HTR-8/SVneo (cell line): ENCODE data around the gene NSUN3.
"Not testable (repeated sequence)": the region's sequence is repeated elsewhere in the genome, so short reads cannot be mapped to it uniquely, and the experiment has no call there.

Experiments
- DNase-seq: peaks from one replicate; pipeline ENCODE4 v3.0.0; 2011; ENCODE audit warnings: low spot score, mixed read lengths; ENCODE audit not compliant: insufficient read length
- FAIRE-seq: peaks from 2 replicates; lab custom pipeline; 2011; peaks lifted over from hg19 to GRCh38; lab: Jason Lieb, UNC

The NSUN3 gene

DNA sequence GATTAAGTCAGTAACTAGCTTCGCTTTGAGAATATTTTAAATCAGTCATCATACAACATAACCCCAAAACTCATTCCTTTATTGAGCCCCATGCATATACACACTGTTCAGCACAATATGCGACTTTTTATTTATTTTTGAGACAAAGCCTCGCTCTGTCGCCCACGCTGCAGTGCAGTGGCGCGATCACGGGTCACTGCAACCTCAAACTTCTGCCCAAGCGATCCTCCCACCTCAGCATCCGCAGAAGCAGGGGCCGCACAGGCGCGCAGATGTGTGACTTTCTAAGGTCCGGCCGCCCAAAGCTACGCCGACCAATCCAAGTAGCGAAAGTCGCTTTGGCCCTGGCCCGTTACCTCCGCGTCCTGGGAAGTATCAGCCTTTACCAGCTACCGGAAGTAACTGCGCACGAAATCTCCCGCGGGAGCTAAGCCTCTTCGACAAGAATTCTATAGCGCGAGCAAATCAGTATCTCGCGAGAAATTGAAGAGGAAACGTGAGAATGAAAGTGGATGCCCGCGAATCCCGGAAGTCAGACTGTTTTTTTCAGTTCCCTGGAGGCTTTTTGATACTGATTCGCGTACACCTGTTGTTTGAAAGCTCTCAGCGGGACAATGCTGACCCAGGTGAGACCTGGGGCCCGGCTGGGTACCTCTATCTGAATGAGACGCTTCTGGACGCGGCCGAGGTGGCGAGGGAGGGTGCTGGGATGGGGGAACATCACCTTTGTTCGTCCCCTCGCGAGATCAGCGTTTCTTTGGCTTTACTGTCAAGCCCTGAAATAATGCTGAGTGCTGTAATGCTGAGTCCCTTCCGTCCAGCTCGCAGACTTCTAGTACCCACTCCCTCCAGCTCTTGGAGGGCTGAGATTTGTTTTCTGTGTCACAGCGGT, at the start of gene NSUN3, which contains the start of gene DHFR2:
Gene NSUN3 (plus strand): TSS at position 549 of the 892 bp plus-strand sequence. CDS start 66 bp downstream, at position 615.
Gene DHFR2 (minus strand): TSS at position 404 of the 892 bp plus-strand sequence. CDS start 1,405 bp downstream, outside the sequence.
- FAIRE-seq = peak; percentile 69
- DNase-seq = peak; percentile 84

DNA sequence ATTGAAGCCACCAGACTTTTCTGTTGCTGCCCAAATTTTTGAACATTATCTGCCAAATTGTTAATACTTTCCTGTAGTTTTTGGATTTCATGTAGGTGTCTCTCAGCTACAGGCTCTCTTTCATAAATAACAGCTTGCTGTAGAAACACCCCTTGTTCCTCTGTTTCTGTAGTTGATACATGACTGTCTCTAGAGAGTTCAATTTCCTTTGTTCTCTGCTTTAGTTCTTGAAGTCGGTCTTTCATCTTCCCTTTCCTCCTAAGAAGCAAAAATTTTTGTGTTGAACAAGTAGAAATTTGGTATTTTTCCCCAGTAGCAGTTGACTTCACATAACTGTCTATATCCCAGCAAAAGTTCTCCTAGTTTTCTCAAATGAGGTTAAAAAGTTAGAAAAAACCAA, 47.8 kb upstream of the NSUN3 start:
- no peak for DNase-seq
- FAIRE-seq = no peak

DNA sequence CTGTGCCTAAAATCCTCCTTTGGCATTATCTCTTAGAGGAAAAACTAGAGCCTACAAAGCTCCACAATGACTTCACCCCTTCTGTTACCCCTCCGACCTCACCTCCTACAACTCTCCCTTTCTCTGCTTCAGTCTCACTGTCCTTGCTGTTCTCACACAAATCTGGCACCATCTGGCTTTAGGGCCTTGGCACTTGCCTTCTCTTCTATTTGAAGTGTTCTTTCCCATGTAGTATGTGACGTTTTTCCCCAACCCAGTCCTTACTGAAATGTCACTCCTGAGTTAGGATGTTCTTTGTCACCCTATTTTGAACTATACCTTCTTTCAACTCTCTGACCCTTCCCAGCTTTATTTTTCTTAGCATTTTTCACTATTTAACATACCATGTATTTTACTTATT, 43.2 kb upstream of the NSUN3 start:
- no peak for FAIRE-seq
- no peak for DNase-seq

DNA sequence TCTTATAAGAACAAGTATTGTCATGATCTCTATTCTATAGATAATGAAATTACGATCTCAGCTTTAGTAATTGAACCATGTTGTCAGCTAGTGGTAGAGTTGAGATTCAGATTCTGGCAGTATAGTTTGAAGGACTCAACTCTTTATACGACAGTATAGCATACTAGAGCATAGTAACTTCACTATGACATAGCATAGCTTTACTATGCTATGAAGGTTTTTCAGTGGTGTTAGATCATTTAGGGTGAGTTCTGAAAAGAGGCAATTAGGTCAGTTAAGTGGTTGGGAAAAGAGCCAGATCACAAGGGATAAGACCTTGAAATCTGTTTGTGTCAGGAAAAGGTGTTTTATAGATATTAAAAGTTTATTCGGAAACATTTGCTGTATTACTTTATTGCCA, 42.6 kb upstream of the NSUN3 start:
- DNase-seq (no peak), FAIRE-seq (no peak)

DNA sequence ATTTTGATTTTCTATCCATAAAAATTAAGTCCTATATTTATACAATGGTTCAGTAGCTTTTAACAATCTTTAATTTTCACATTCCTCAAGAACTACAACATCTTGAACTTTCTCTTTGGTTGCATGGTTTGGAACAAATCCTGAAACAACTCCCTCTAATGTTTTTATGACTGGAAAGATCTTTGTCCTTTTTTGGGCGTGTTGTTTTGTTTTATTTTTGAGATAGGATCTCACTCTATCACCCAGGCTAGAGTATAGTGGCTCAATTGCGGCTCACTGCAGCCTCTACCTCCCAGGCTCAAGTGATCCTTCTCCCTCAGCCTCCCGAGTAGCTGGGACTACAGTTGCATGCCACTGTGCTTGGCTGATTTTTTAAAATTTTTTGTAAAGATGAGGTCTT, 38.5 kb upstream of the NSUN3 start:
- DNase-seq (no peak), FAIRE-seq (no peak)

DNA sequence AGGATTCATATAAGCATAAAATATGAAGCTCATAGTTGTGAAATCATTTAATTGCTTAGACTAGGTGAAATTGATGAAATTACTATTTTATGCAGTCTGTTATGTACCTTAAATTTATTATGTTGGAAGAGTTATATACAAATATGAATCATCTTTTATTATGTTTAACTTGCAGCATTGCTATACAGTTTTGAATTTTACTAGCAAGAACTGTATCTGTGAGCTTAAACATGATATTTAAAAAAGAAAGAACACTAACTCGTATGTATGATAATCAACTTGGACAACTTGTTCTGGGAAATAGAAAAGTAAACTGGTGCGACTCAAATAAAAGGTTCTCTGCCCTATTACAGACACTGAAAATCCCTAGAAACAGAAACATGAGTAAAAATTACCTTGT, 36.2 kb upstream of the NSUN3 start:
- FAIRE-seq = no peak
- no peak for DNase-seq

DNA sequence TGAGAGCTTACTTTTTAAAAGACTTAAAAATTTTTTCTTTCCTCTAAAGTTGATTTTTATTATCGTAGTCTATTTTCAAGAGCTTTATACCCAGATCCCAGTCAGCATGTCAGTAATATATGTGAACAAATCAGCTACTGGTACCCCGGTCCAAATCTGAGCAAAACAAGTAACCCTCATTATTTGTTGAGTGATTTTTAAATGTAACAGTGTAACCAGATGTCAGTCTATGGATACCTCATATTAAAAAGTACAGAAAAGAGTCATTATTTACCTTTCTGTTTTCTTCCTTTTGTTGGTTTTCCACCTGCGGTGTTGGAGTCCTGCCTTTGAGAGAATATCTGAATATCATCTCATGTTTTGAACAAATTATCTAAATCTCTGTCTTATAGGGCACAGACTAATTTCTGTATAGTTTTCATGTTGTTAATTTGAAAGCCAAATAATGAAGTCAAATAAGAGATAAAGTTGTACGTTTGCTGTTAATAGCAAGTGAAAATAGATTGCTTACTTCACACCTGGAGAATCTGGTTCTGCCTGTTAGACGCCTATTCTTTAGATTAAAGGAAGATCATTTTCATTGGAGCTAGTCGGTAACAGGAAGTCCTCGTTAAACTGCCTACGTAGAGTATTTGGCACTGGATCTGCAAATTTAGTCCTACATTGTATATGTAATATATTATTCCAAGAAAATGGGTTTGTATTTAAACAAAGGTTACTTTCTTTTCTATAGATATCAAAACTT, 34.6 kb upstream of the NSUN3 start, which contains the start of gene STX19:
Gene STX19 (minus strand): TSS at position 505 of the 745 bp plus-strand sequence. CDS start 13,328 bp downstream, outside the sequence.
- no peak for FAIRE-seq
- DNase-seq = no peak

DNA sequence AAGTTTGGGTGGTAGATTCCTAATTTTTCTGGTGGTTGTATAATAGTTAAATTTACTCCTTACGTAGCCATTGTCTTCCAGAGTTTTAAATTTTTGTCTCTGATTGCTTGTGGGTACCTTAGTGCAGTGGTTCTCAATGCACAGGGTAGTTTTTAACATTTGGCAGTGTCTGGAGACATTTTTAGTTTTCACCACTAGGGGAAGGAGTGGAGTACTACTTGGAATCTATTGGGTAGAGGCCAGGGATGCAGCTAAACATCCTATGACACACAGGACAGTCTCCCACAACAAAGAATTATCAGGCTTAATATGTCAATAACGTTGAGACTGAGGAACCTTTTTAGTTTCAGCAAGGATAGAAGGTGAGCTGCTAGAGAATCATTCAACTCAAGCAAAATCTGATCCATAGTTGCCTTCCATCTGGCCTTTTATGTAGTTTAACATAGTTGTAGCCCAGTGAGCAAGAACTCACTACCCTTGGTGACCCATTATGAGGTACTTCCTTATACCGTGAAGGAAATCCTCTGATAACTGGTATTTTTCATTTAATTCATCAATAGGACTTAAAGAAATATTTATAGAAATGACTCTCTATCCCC, 25.9 kb upstream of the NSUN3 start:
- FAIRE-seq (peak; percentile 20), DNase-seq (peak; percentile 18)

DNA sequence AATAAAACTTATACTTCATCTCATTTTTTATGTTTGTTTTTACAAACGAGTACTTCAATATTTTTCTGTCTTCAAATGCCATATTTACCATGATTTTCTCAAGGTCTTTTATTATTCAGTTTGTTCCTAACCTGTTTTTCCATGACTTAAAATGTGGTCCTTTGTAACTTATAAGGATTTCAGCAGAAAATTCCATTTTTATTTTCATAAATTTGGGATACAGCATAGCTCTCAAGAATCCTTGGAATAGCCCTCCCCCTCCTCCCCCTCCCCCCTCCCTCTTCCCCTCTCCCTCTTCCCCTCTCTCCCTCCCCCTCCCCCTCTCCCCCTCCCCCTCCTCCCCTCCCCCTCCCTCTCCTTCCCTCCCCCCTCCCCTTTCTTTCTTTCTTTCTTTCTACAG, 19.6 kb upstream of the NSUN3 start:
- FAIRE-seq (no peak), DNase-seq (no peak)

DNA sequence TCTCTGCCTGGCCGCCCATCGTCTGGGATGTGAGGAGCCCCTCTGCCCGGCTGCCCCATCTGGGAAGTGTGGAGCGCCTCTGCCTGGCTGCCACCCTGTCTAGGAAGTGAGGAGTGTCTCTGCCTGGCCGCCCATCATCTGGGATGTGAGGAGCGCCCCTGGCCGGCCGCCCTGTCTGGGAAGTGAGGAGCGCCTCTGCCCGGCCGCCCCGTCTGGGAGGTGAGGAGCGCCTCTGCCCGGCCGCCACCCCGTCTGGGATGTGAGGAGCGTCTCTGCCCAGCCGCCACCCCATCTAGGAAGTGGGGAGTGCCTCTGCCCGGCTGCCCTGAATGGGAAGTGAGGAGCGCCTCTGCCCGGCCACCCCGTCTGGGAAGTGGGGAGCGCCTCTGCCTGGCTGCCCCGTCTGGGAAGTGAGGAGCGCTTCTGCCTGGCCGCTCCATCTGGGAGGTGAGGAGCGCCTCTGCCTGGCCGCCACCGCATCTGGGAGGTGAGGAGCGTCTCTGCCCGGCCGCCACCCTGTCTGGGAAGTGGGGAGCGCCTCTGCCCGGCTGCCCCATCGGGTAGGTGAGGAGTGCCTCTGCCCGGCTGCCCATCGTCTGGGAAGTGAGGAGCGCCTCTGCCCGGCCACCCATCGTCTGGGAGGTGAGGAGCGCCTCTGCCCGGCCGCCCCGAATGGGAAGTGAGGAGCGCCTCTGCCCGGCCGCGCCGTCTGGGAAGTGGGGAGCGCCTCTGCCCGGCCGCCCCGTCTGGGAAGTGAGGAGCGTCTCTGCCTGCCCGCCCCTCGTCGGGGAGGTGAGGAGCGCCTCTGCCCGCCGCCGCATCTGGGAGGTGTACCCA, 18.5 kb upstream of the NSUN3 start:
- FAIRE-seq, DNase-seq: not testable (repeated sequence)

DNA sequence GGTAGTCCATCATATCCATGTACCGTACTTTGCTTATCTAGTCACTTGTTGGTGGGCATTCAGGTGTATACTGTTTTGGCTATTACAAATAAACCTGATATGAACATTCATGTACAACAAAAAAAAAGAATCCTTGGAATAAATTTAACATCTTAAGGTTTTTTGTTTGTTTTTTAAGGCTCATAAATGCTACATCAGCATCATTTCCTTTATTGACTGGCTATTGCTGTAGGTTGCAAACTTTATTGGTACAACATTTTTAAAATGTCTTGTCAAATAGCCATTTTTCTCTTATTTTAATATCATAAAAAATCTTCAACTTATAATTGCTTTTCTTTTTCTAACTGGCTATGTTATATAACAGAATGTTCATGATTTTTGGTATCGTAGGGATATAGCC, 16.3 kb upstream of the NSUN3 start:
- DNase-seq = no peak
- no peak for FAIRE-seq

DNA sequence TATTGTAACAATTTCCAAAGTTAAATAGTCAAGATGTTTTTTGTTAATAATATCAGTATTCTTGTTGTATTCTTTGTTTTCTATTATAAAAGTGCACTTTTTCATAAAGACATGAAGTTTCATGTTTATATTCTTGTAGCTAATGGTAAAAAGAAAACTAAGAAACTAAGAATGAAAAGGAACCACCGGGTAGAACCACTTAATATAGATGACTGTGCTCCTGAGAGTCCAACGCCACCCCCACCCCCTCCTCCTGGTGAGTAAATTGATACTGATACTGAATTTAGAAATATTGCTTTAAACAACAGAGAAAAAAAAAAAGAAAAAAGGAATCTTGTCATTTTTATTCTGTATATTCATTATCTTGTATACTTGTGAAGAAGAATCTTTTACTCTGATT, 13.6 kb upstream of the NSUN3 start:
- FAIRE-seq (no peak), DNase-seq (no peak)

DNA sequence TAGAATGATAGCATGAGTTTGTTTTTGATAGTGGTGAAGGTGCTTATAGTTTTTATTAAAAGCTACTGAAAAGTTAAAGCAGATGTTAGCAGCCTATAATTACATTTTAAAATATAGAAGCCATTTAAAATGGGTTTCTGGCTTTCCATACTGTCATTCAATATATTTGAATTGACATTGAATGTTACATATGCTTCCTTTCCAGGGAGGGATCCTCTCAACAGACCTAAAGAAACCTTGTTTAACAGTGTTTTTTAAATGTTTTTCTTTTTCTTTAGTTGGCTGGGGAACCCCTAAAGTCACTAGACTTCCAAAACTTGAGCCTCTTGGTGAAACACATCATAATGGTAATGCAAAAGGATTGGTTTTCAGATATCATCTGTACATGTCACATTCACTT, 12.3 kb upstream of the NSUN3 start:
- FAIRE-seq (no peak), DNase-seq (no peak)

DNA sequence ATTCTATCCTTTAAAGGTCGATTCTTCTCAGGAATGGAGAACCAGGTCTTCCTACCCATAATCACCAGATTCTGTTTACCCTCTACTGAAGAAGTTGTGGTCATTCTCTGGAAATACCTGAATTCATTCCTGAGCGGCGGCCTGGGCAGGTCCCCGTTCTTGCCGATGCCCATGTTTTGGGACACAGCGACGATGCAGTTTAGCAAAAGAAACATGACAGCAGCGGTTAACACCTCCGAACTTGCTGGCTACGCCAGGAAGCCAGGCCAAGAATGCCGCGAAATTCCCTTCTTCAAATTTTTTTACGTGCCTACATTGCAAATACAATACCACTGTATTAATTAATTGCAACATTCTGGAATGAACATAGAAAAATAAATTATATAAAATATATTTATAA, 1.6 kb upstream of the NSUN3 start:
- DNase-seq (no peak), FAIRE-seq (no peak)

DNA sequence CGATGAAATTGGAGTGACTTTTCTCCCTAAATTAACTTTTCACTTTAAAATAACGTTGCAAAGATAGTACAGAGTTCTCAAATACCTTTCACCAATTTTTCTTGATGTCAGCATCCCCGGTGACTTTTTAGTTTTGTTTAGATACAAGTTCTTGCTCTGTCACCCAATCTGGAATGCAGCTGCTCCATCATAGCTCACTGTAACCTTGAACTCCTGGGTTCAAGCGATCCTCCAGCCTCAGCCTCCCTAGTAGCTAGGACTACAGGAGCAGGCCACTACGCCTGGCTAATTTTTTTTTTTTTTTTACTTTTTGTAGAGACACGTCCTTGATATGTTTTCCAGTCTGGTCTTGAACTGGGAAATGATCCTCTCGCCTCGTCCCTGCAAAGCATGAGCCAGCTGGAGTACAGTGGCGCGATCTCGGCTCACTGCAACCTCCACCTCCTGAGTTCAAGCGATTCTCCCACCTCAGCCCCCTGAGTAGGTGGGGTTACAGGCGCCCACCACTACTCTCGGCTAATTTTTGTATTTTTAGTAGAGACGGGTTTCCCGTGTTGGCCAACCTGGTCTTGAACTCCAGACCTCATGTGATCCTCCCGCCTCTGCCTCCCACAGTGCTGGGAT, 747 bp downstream of the NSUN3 start:
- no peak for DNase-seq
- no peak for FAIRE-seq

DNA sequence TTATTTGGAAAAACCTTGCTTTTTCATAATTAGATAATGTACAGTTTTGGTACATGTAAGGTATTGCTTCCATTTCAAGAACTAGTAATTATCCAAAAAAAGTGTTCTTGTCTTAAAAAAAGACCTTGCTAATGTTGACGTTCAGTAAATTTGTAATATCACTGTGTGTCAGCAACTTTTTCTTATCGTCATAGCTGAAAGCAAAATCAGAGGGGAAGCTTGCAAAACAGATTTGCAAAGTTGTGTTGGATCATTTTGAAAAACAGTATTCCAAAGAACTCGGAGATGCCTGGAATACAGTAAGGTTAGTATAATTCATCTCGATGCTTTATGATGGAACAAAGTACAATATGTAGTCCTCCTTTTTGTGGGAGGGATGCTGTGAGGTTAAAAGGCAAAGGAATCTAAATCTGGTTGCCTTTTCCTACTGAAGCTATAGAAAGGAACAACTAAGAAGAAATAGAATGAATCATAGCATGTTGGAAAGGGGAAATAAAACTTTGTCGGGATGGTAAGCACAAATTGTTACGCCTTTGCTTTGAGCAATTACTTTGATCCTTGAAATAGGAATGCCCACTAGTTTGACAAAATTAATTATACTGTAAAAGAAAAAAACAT, 1.5 kb downstream of the NSUN3 start:
- no peak for DNase-seq
- no peak for FAIRE-seq

DNA sequence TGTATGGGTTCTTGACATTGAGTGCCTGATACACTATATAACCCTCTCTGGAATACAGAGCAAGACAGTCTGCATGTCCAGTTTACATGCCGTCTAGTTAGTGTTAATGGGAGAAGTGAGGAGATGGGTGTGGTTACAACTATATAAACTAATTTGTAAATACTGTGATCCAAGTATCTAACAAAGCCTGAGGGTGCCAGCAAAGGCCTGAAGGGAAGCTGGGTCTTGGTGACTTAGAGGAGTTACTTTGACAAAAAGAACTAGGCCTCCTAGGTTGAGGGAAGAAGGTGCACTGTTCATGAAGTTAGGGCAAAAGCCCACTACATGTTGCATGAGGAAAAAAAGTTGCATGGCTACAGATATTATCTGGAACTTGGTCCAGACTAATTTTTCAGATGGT, 2.3 kb downstream of the NSUN3 start:
- no peak for DNase-seq
- FAIRE-seq = no peak

DNA sequence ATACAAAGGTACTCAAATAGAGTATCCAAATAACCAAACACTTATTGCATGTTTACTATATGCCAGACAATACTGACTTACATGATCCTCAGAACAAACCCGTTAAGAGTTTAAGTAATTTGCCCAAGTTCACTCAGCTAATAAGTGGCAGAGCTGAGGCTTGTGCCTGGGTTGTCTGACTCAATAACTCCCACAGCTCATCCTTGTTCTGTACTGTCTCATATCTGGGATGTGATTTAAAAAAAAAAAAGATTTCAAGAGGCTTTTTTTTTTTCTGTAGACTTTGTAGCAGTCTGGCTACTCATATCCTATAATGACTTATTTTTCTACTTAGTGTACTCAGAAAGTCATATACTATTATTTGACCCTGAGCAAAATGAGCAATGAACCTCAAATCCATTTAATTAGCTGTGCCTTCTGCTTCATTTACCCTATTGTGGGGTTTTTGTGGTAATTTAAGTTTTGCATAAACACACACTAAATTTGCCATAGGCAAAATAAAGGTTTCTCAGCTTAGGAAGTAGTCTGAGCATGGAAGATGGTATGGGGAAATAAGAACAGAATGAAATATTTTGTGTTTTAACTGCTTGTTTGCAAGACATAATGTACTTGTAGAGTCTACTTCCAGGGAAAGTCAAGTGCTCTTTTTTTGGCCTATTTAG, 3.1 kb downstream of the NSUN3 start:
- no peak for DNase-seq
- no peak for FAIRE-seq
